Keratinocyte (primary cell): ENCODE data around the gene ALK. TPM values are rescaled to one million over a fixed set of nuclear protein-coding genes. Genes with fewer than 3 reads are reported as not detected.

Source experiments
- DNase-seq: peaks from one replicate; pipeline ENCODE4 v3.0.0-alpha.2; 2011; ENCODE audit warnings: low read depth, missing footprints, low spot score
- FAIRE-seq: peaks from 2 replicates; lab custom pipeline; 2011; peaks lifted over from hg19 to GRCh38; lab: Jason Lieb, UNC
- H2AFZ ChIP-seq: 2 replicates; pipeline ENCODE4 v1.6.0; 2012; ENCODE audit warnings: low read length, control low read depth, inconsistent platforms; ENCODE audit not compliant: control insufficient read depth
- H3K27ac ChIP-seq: 2 replicates; pipeline ENCODE4 v1.5.1; 2011; ENCODE audit warnings: low read length; ENCODE audit not compliant: control insufficient read depth, insufficient read depth
- H3K27me3 ChIP-seq: 3 replicates; pipeline ENCODE4 v1.6.0; 2011; ENCODE audit warnings: low read length; ENCODE audit not compliant: control insufficient read depth, insufficient read depth; ENCODE audit errors: extremely low read depth
- H3K36me3 ChIP-seq, 2 experiments: 2 replicates in 1 of 2; 3 replicates in 1 of 2; pipeline ENCODE4 v1.5.1; 2011; ENCODE audit warnings: low read length in 2 of 2, mild to moderate bottlenecking in 1 of 2; ENCODE audit not compliant: control insufficient read depth in 2 of 2, insufficient read depth in 2 of 2; ENCODE audit errors: extremely low read depth in 1 of 2
- H3K4me1 ChIP-seq: 3 replicates; pipeline ENCODE4 v1.5.1; 2011; ENCODE audit warnings: low read length; ENCODE audit not compliant: control insufficient read depth, insufficient read depth; ENCODE audit errors: extremely low read depth
- H3K4me2 ChIP-seq: 3 replicates; pipeline ENCODE4 v1.6.0; 2011; ENCODE audit warnings: low read depth, low read length; ENCODE audit not compliant: control insufficient read depth, insufficient read depth; ENCODE audit errors: extremely low read depth
- H3K4me3 ChIP-seq, 3 experiments: fragments of 200-600 bp in 1 of 3; sonication (generic) in 1 of 3; 2 replicates in 2 of 3; 3 replicates in 1 of 3; pipeline ENCODE4 v1.5.1; 2011 to 2016; ENCODE audit warnings: low read length in 3 of 3, mild to moderate bottlenecking in 3 of 3, control low read depth in 2 of 3, inconsistent platforms in 1 of 3, low read depth in 1 of 3, mixed read lengths in 1 of 3, mixed run types in 1 of 3, moderate library complexity in 1 of 3; ENCODE audit not compliant: control insufficient read depth in 2 of 3, insufficient read depth in 2 of 3; ENCODE audit errors: extremely low read depth in 1 of 3
- H3K79me2 ChIP-seq: 2 replicates; pipeline ENCODE4 v1.6.0; 2012; ENCODE audit warnings: low read length; ENCODE audit not compliant: control insufficient read depth, insufficient read depth
- H3K9ac ChIP-seq: 3 replicates; pipeline ENCODE4 v1.6.0; 2011; ENCODE audit warnings: low read length; ENCODE audit not compliant: control insufficient read depth, insufficient read depth; ENCODE audit errors: extremely low read depth
- H3K9me1 ChIP-seq: 3 replicates; pipeline ENCODE4 v1.6.0; 2011; ENCODE audit warnings: low read length; ENCODE audit not compliant: control insufficient read depth, insufficient read depth; ENCODE audit errors: extremely low read depth
- H3K9me3 ChIP-seq: 2 replicates; pipeline ENCODE4 v1.5.1; 2012; ENCODE audit warnings: low read depth, low read length; ENCODE audit not compliant: control insufficient read depth
- H4K20me1 ChIP-seq: 3 replicates; pipeline ENCODE4 v1.6.0; 2011; ENCODE audit warnings: low read length; ENCODE audit not compliant: control insufficient read depth, insufficient read depth; ENCODE audit errors: extremely low read depth
- EZH2 ChIP-seq: IDR thresholded peaks from one replicate; pipeline ENCODE4 v1.6.1; 2012; ENCODE audit warnings: inconsistent platforms, mild to moderate bottlenecking, low read length, moderate library complexity
- dilution Hi-C: fragments of 300-500 bp; cut with MboI; formaldehyde crosslinking; loops from one replicate; pipeline ENCODE4 v1.7.0; 2020; ENCODE audit warnings: low sequenced_read_pairs; ENCODE audit not compliant: extremely low pct_ligation_motif_present
- polyA plus RNA-seq, 5 experiments: library from polyadenylated mRNA; depleted of rRNA in 3 of 5; stranded (reverse) in 3 of 5; stranded (forward) in 1 of 5; unstranded in 1 of 5; fragments of >200 nt; gene quantifications; 1 replicate in 1 of 5; 2 replicates in 3 of 5; 3 replicates in 1 of 5; pipeline versions ENCODE4 v1.2.1 to v1.2.3, GENCODE V29; 2011 to 2012; ENCODE audit warnings: missing spikeins in 2 of 5, low read depth in 1 of 5, low replicate concordance in 1 of 5
- TF ChIP-seq, protein P1 (sequence below), 3 experiments: IDR thresholded peaks in 1 of 3; conservative IDR thresholded peaks in 1 of 3; optimal IDR thresholded peaks in 1 of 3; 2 replicates in 2 of 3; 3 replicates in 1 of 3; pipeline versions ENCODE3 to v1.5.1; 2011; ENCODE audit warnings: low read length in 3 of 3, mild to moderate bottlenecking in 3 of 3, moderate library complexity in 2 of 3, control low read depth in 1 of 3, inconsistent platforms in 1 of 3; ENCODE audit not compliant: insufficient read depth in 2 of 3; ENCODE audit errors: extremely low read depth in 1 of 3

ALK gene
- polyA plus RNA-seq, 1 donor (not counting 4 experiments of a cell fraction or from before 2014, with no cell fraction given): not detected

GRCh38 chr2:29733965-29734364, 187.4 kb downstream of the ALK start:
- TF ChIP-seq EZH2: no peak
- TF ChIP-seq, protein P1, sequence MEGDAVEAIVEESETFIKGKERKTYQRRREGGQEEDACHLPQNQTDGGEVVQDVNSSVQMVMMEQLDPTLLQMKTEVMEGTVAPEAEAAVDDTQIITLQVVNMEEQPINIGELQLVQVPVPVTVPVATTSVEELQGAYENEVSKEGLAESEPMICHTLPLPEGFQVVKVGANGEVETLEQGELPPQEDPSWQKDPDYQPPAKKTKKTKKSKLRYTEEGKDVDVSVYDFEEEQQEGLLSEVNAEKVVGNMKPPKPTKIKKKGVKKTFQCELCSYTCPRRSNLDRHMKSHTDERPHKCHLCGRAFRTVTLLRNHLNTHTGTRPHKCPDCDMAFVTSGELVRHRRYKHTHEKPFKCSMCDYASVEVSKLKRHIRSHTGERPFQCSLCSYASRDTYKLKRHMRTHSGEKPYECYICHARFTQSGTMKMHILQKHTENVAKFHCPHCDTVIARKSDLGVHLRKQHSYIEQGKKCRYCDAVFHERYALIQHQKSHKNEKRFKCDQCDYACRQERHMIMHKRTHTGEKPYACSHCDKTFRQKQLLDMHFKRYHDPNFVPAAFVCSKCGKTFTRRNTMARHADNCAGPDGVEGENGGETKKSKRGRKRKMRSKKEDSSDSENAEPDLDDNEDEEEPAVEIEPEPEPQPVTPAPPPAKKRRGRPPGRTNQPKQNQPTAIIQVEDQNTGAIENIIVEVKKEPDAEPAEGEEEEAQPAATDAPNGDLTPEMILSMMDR (optimal IDR thresholded peaks at IDR 0.05 in 1 of 3, IDR thresholded peaks at IDR 0.05 in 1 of 3, conservative IDR thresholded peaks at IDR 0.05 in 1 of 3; ENCODE audit: extremely low read depth in 1 of 3, insufficient read depth in 2 of 3, low read length in 3 of 3): no peak
- H3K4me3 ChIP-seq: no peak overlapping the region
- H3K36me3 ChIP-seq: no peaks in the 10 kb centered on the region
- H3K9ac ChIP-seq: no peak overlapping the region
- DNase-seq (no peak), FAIRE-seq (no peak)
- no peak overlapping the region for H2AFZ ChIP-seq
- peaks cover 3% of the 10 kb centered on the region for H3K27me3 ChIP-seq
- H3K4me1 ChIP-seq: no peaks in the 10 kb centered on the region
- dilution Hi-C loops: no loop called here
- H3K79me2 ChIP-seq: no peaks in the 10 kb centered on the region
- H3K9me3 ChIP-seq: no peaks in the 10 kb centered on the region
- no peaks in the 10 kb centered on the region for H4K20me1 ChIP-seq
- no peaks in the 10 kb centered on the region for H3K9me1 ChIP-seq
- H3K4me2 ChIP-seq: no peak overlapping the region
- no peak overlapping the region for H3K27ac ChIP-seq

GRCh38 chr2:29733213-29733612, 188.2 kb downstream of the ALK start:
- Histone ChIP-seq H3K36me3 (no peaks in the 10 kb centered on the region), H3K9ac (no peak overlapping the region), H3K27me3 (peaks cover 3% of the 10 kb centered on the region), H3K4me1 (no peaks in the 10 kb centered on the region), H3K4me2 (no peak overlapping the region), H2AFZ (no peak overlapping the region), H3K27ac (no peak overlapping the region), H3K9me3 (no peaks in the 10 kb centered on the region), H3K9me1 (no peaks in the 10 kb centered on the region), H3K79me2 (no peaks in the 10 kb centered on the region), H3K4me3 (no peak overlapping the region), H4K20me1 (no peaks in the 10 kb centered on the region)
- no peak for FAIRE-seq
- DNase-seq: no peak
- no peak for TF ChIP-seq EZH2
- TF ChIP-seq, protein P1 (optimal IDR thresholded peaks at IDR 0.05 in 1 of 3, IDR thresholded peaks at IDR 0.05 in 1 of 3, conservative IDR thresholded peaks at IDR 0.05 in 1 of 3; ENCODE audit: extremely low read depth in 1 of 3, insufficient read depth in 2 of 3, low read length in 3 of 3): no peak
- dilution Hi-C loops: no loop called here
